Osteocyte (in vitro differentiated cells): Measurements from ENCODE around the gene ATP10B. TPM values are rescaled to one million over a fixed set of nuclear protein-coding genes. Genes with fewer than 3 reads are reported as not detected.

Experiments
- DNase-seq: peaks from one replicate; pipeline ENCODE4 v3.0.0; 2021; ENCODE audit warnings: mixed read lengths; ENCODE audit not compliant: unreplicated experiment; ENCODE audit errors: extremely low spot score
- H3K27ac Mint-ChIP-seq: one replicate; pipeline ENCODE4 v1.8.0; 2021; ENCODE audit warnings: mild to moderate bottlenecking, mixed read lengths; ENCODE audit not compliant: unreplicated experiment
- H3K27me3 Mint-ChIP-seq: one replicate; pipeline ENCODE4 v1.8.0; 2021; ENCODE audit warnings: mixed read lengths; ENCODE audit not compliant: unreplicated experiment
- H3K36me3 Mint-ChIP-seq: one replicate; pipeline ENCODE4 v1.8.0; 2021; ENCODE audit warnings: mixed read lengths; ENCODE audit not compliant: unreplicated experiment
- H3K4me1 Mint-ChIP-seq: one replicate; pipeline ENCODE4 v1.8.0; 2021; ENCODE audit warnings: mixed read lengths; ENCODE audit not compliant: unreplicated experiment
- H3K4me3 Mint-ChIP-seq: one replicate; pipeline ENCODE4 v1.8.0; 2021; ENCODE audit warnings: mild to moderate bottlenecking, moderate library complexity, mixed read lengths; ENCODE audit not compliant: unreplicated experiment
- H3K9me3 Mint-ChIP-seq: one replicate; pipeline ENCODE4 v1.8.0; 2021; ENCODE audit warnings: mixed read lengths; ENCODE audit not compliant: unreplicated experiment
- CTCF ChIP-seq: fragments of 200-600 bp; sonication (generic); IDR thresholded peaks from 2 replicates; pipeline ENCODE4 v1.5.0; 2021; ENCODE audit warnings: antibody characterized with exemption, mild to moderate bottlenecking, moderate library complexity
- total RNA-seq: library from RNA; stranded (reverse); gene quantifications from 2 replicates; pipeline ENCODE4 v1.2.1, GENCODE V29; 2021

Gene ATP10B
- total RNA-seq, 1 donor from 2014 or later, result not detected

- Mint-ChIP-seq H3K36me3 (no peaks in the 10 kb centered on the region), H3K9me3 (no peaks in the 10 kb centered on the region), H3K27ac (no peak overlapping the region), H3K27me3 (no peaks in the 10 kb centered on the region), H3K4me1 (no peaks in the 10 kb centered on the region), H3K4me3 (no peak overlapping the region)
- DNase-seq, result no peak
- TF ChIP-seq CTCF, result no peak
Measured at GRCh38 chr5:160793530-160793899, 58.5 kb downstream of the ATP10B start.

GRCh38 chr5:160792732-160793529 is 59.1 kb downstream of the ATP10B start:
- Mint-ChIP-seq H3K4me1 (no peaks in the 10 kb centered on the region), H3K4me3 (no peak overlapping the region), H3K9me3 (no peaks in the 10 kb centered on the region), H3K27ac (no peak overlapping the region), H3K36me3 (no peaks in the 10 kb centered on the region), H3K27me3 (no peaks in the 10 kb centered on the region)
- no peak for DNase-seq
- no peak for TF ChIP-seq CTCF

- Mint-ChIP-seq H3K4me1 (no peaks in the 10 kb centered on the region), H3K4me3 (no peak overlapping the region), H3K27me3 (no peaks in the 10 kb centered on the region), H3K9me3 (no peaks in the 10 kb centered on the region), H3K36me3 (no peaks in the 10 kb centered on the region), H3K27ac (no peak overlapping the region)
- no peak for DNase-seq
- no peak for TF ChIP-seq CTCF
Measured at GRCh38 chr5:160792281-160792680, 59.7 kb downstream of the ATP10B start.

- H3K4me3 Mint-ChIP-seq, result no peak overlapping the region
- no peak overlapping the region for H3K27ac Mint-ChIP-seq
- no peaks in the 10 kb centered on the region for H3K9me3 Mint-ChIP-seq
- H3K27me3 Mint-ChIP-seq, result no peaks in the 10 kb centered on the region
- H3K4me1 Mint-ChIP-seq, result no peaks in the 10 kb centered on the region
- H3K36me3 Mint-ChIP-seq, result no peaks in the 10 kb centered on the region
- DNase-seq, result no peak
- TF ChIP-seq CTCF, result no peak
Measured at GRCh38 chr5:160789219-160789859, 62.7 kb downstream of the ATP10B start.

- no peaks in the 10 kb centered on the region for H3K9me3 Mint-ChIP-seq
- TF ChIP-seq CTCF, result no peak
- DNase-seq, result no peak
- H3K4me3 Mint-ChIP-seq, result no peak overlapping the region
- no peaks in the 10 kb centered on the region for H3K27me3 Mint-ChIP-seq
- H3K4me1 Mint-ChIP-seq, result no peaks in the 10 kb centered on the region
- H3K36me3 Mint-ChIP-seq, result no peaks in the 10 kb centered on the region
- H3K27ac Mint-ChIP-seq, result no peak overlapping the region
Measured at GRCh38 chr5:160788102-160788660, 63.8 kb downstream of the ATP10B start.
